PFSK-1 (cell line): ENCODE results near the gene CFAP126.

Experiments
- FOXP2 ChIP-seq: optimal IDR thresholded peaks from 2 replicates; pipeline ENCODE3; 2011; ENCODE audit warnings: borderline replicate concordance, control low read depth, inconsistent platforms; ENCODE audit not compliant: insufficient read depth; ENCODE audit errors: extremely low read length, extremely low read depth
- POLR2AphosphoS5 ChIP-seq: IDR thresholded peaks from 2 replicates; pipeline ENCODE4 v1.6.1; 2012; ENCODE audit warnings: low read depth, mild to moderate bottlenecking, control low read depth, low read length, moderate library complexity
- SIN3A ChIP-seq: IDR thresholded peaks from 2 replicates; pipeline ENCODE4 v1.6.1; 2012; ENCODE audit warnings: mild to moderate bottlenecking, low read length, moderate library complexity, borderline replicate concordance; ENCODE audit not compliant: insufficient read depth
- TAF1 ChIP-seq: IDR thresholded peaks from 2 replicates; pipeline ENCODE4 v1.6.1; 2012; ENCODE audit warnings: low read length, control low read depth, borderline replicate concordance; ENCODE audit not compliant: insufficient read depth
- TF ChIP-seq, protein P1 (sequence below), 2 experiments: IDR thresholded peaks; 2 replicates each; pipeline versions ENCODE4 v1.6.1 to v1.8.0; 2011 to 2012; ENCODE audit warnings: low read depth in 2 of 2, low read length in 2 of 2, control low read depth in 1 of 2, inconsistent platforms in 1 of 2, mild to moderate bottlenecking in 1 of 2, moderate library complexity in 1 of 2; ENCODE audit not compliant: insufficient read depth in 1 of 2

CFAP126 gene

DNA sequence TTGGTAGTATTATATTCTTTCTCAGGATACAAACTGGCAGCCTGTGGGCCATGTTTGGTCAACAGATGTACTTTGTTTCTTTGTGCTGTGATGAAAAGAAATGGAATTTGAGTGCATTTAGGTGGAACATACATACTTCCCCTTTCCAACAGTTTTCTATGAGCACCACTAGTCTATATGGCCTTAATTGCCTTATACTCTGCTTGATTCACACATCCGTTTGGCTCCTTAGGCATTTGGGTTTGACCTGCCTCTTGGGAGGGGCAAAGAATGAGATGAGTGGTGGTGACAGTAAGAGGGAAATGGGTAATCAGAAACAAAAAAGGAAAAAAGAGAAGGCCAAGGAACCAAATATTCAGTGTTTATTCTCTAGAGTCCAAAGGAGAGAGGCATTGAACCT is 17.0 kb downstream of the CFAP126 start:
- TF ChIP-seq TAF1: no peak
- TF ChIP-seq POLR2AphosphoS5: no peak
- no peak for TF ChIP-seq SIN3A
- TF ChIP-seq, protein P1, sequence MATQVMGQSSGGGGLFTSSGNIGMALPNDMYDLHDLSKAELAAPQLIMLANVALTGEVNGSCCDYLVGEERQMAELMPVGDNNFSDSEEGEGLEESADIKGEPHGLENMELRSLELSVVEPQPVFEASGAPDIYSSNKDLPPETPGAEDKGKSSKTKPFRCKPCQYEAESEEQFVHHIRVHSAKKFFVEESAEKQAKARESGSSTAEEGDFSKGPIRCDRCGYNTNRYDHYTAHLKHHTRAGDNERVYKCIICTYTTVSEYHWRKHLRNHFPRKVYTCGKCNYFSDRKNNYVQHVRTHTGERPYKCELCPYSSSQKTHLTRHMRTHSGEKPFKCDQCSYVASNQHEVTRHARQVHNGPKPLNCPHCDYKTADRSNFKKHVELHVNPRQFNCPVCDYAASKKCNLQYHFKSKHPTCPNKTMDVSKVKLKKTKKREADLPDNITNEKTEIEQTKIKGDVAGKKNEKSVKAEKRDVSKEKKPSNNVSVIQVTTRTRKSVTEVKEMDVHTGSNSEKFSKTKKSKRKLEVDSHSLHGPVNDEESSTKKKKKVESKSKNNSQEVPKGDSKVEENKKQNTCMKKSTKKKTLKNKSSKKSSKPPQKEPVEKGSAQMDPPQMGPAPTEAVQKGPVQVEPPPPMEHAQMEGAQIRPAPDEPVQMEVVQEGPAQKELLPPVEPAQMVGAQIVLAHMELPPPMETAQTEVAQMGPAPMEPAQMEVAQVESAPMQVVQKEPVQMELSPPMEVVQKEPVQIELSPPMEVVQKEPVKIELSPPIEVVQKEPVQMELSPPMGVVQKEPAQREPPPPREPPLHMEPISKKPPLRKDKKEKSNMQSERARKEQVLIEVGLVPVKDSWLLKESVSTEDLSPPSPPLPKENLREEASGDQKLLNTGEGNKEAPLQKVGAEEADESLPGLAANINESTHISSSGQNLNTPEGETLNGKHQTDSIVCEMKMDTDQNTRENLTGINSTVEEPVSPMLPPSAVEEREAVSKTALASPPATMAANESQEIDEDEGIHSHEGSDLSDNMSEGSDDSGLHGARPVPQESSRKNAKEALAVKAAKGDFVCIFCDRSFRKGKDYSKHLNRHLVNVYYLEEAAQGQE (IDR thresholded peaks at IDR 0.05; ENCODE audit: insufficient read depth in 1 of 2, low read depth in 2 of 2, low read length in 2 of 2): no peak

DNA sequence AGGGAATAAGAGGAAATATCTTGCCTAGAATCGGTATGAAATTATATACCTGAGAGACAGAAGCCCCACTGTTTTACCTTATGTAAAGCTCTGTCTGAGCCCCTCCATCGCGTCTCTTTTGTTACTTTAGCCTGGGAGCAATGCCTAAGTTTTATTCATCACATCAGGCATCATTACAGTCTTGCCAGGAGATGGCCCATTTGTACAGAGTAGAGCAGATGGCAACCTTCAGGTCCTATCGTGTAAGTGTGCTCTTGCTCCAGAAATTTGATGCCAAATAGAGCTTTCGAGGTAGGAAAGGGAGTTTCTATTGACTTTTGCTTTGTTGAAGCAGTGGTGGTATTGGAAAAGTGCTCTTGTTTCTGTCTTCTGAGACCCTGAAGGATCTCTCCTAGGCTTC is 24.9 kb downstream of the CFAP126 start:
- TF ChIP-seq FOXP2: no peak
- no peak for TF ChIP-seq SIN3A
- TF ChIP-seq TAF1: no peak
- TF ChIP-seq POLR2AphosphoS5: no peak
- TF ChIP-seq, protein P1 (IDR thresholded peaks at IDR 0.05; ENCODE audit: insufficient read depth in 1 of 2, low read depth in 2 of 2, low read length in 2 of 2): no peak

DNA sequence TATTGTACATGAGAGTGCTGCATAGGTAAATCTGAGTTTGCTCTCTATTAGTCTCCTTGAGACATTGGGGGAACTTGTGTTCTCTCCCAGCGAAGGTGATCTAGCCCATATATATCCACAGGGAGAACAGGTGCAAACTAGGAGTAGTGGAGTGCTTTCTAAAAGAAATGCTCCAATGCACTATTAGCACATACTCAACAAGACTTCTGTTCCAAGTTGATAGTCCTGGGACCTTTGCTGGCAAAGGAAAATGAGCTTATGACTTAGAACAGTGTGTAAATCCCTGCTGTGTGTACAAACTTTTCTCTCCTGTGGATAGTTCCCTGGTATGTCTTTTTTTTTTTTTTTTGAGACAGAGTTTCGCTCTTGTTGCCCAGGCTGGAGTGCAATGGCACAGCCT is 25.5 kb downstream of the CFAP126 start:
- no peak for TF ChIP-seq POLR2AphosphoS5
- TF ChIP-seq TAF1: no peak
- no peak for TF ChIP-seq SIN3A
- TF ChIP-seq FOXP2: no peak
- TF ChIP-seq, protein P1 (IDR thresholded peaks at IDR 0.05; ENCODE audit: insufficient read depth in 1 of 2, low read depth in 2 of 2, low read length in 2 of 2): no peak

DNA sequence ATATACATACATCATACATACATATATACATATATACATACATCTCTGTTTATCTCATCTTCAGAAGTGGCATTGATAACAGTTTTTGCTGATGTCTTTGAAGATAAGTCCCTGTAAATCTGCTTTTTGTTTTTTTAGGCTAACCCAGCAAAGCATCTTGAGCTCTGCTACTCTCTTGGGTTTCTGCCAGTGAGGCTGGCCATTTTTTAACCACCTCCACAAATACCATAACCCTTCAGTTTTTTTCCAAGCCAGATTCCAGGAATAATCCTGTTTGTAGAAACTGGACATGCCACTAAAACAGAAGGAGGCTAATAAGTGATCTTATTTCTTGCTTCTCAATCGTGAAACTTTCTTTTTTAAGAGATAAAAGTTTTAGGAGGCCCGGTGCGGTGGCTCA is 31.9 kb downstream of the CFAP126 start:
- TF ChIP-seq SIN3A: no peak

DNA sequence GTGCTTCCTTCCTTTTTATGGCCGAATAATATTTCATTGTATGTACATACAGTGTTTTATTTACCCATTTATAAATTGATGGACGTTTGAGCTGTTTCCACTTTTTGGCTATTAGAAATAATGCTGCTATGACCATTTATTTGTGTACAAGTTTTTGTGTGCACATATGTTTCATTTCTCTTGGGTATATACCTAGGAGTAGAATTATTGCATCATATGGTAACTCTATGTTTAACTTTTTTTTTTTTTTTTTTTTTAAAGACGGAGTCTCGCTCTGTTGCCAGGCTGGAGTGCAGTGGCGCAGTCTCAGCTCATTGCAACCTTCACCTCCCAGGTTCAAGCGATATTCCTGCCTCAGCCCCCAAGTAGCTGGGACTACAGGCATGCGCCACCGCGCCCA is 34.5 kb downstream of the CFAP126 start:
- no peak for TF ChIP-seq SIN3A
- TF ChIP-seq TAF1: no peak
- no peak for TF ChIP-seq FOXP2
- no peak for TF ChIP-seq POLR2AphosphoS5
- TF ChIP-seq, protein P1 (IDR thresholded peaks at IDR 0.05; ENCODE audit: insufficient read depth in 1 of 2, low read depth in 2 of 2, low read length in 2 of 2): no peak

DNA sequence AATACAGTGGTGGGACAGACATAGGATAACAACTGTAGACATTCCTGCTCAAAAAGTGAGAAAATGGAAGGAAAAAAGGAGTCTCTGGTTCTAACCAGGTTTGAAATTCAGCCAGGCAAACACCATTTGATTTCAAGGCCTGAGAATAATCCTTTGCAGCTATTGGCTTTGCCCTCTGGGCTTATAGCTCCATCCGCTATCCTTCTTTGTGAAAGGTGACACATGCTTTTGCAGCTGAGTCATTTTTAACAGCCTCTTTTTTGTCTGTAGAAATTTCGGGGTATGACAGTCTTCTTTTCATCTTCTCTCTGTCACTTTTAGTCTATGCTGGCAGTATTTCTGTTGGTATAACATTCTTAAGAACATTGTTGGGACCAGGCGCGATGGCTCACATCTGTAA is 37.3 kb downstream of the CFAP126 start:
- TF ChIP-seq POLR2AphosphoS5 (no peak), TAF1 (no peak), FOXP2 (no peak), SIN3A (no peak)
- TF ChIP-seq, protein P1 (IDR thresholded peaks at IDR 0.05; ENCODE audit: insufficient read depth in 1 of 2, low read depth in 2 of 2, low read length in 2 of 2): no peak
